Heart right ventricle (tissue), 16 donors: ENCODE data around the gene ACCSL. TPM values are rescaled to one million over a fixed set of nuclear protein-coding genes. Genes with fewer than 3 reads are reported as not detected.
A peak's percentile ranks its signal among the peaks of the same experiment; 100 is the strongest.

ENCODE experiments used
- ATAC-seq, 8 donors: fragments of 200-7000 bp; cut with Tn5 transposase; one replicate each; pipeline ENCODE4 v1.9.1; 2020; ENCODE audit warnings: mild to moderate bottlenecking in 8 of 8, moderate library complexity in 8 of 8, moderate number of reproducible peaks in 1 of 8
- DNase-seq, 2 donors: peaks; one replicate each; pipeline ENCODE4 v3.0.0-alpha.2; 2020
- H3K27ac ChIP-seq, 10 donors: fragments of 200-600 bp; sonication (generic) in 2 of 10; one replicate each; pipeline versions ENCODE4 v1.5.0 to v1.8.0; 2020 to 2022; ENCODE audit warnings: mild to moderate bottlenecking in 3 of 10
- H3K27me3 ChIP-seq, 7 donors: fragments of 200-600 bp; one replicate each; pipeline ENCODE4 v1.8.0; 2021 to 2022; ENCODE audit warnings: mild to moderate bottlenecking in 2 of 7
- H3K36me3 ChIP-seq, 9 donors: fragments of 200-600 bp; sonication (generic) in 1 of 9; one replicate each; pipeline versions ENCODE4 v1.5.0 to v1.8.0; 2020 to 2022; ENCODE audit warnings: mild to moderate bottlenecking in 2 of 9
- H3K4me1 ChIP-seq, 9 donors: fragments of 200-600 bp; sonication (generic) in 1 of 9; one replicate each; pipeline versions ENCODE4 v1.5.0 to v1.8.0; 2020 to 2022; ENCODE audit warnings: mild to moderate bottlenecking in 4 of 9
- H3K4me3 ChIP-seq, 10 donors: fragments of 200-600 bp; sonication (generic) in 2 of 10; one replicate each; pipeline versions ENCODE4 v1.5.0 to v1.8.0; 2020 to 2022; ENCODE audit warnings: mild to moderate bottlenecking in 7 of 10, moderate library complexity in 2 of 10
- H3K9me3 ChIP-seq, 11 donors: fragments of 200-600 bp in 10 of 11; sonication (generic) in 2 of 11; one replicate each; pipeline versions ENCODE4 v1.5.0 to v1.8.0; 2013 to 2022; ENCODE audit warnings: mild to moderate bottlenecking in 2 of 11, control low read depth in 1 of 11, moderate library complexity in 1 of 11
- WGBS, 2 donors: extraction: QIAGEN DNeasy Blood & Tissue Kit; methylation state at CpG; one replicate each; pipeline ENCODE4 v1.1.7; 2013; ENCODE audit warnings: inconsistent platforms in 1 of 2; 5-methylcytosine and 5-hydroxymethylcytosine counted together
- intact Hi-C, 10 donors: fragments of 100-400 bp; cut with DNase I; formaldehyde crosslinking; loops; one replicate each; pipeline versions ENCODE4 v1.11.1 to v1.14.2; 2022
- polyA plus RNA-seq, 2 donors: library from polyadenylated mRNA; stranded (reverse); fragments of 200-250 nt; gene quantifications; one replicate each; pipeline ENCODE4 v1.2.3, GENCODE V29; 2013
- total RNA-seq, 10 donors: library from RNA; stranded (reverse); fragmentation: NEBNext Ultra II Directional in 3 of 10; extraction: Animal tissue kit (Norgen Biotek cat#: 25700) in 3 of 10; gene quantifications; one replicate each; pipeline versions ENCODE4 v1.2.1 to v1.2.4, GENCODE V29; 2021 to 2023
- TF ChIP-seq, protein P1 (sequence below), 9 donors: fragments of 200-600 bp; sonication (generic) in 2 of 9; IDR thresholded peaks; one replicate each; pipeline versions ENCODE4 v1.5.0 to v1.8.0; 2021 to 2022; ENCODE audit warnings: antibody characterized with exemption in 9 of 9, mild to moderate bottlenecking in 5 of 9, moderate library complexity in 1 of 9
- donor health status: Arrhythmogenic right ventricular cardiomyopathy.
- donor health status: ischemic (EF 13 %, LVEDD 7.1; RV severe dilation, severe dysfunction).
- donor health status: healthy with polysubstance abuse.
- donor health status: DM: no; HTN: yes; CAD: no.
- donor health status: DM: no; HTN: no; CAD: no.
- donor health status: ischemic (EF 25% LVEDD 6.9; RV normal size, moderate dysfunction).
- donor health status: ischemic (EF 25% LVEDD 5.7; RV mildly dilated, moderate dysfunction).
- donor health status: healthy.
- donor health status: DM: yes; HTN: yes; CAD: no.
- donor health status: Ischemic cardiomyopathy.
- donor health status: ischemic (EF 35%, LVEDD 5.7; RV mildly dilated, moderate dysfunction).
- donor health status: nonischemic (EF 11% LVEDD 7.7; RV severe dilation, severe dysfunction).
- donor health status: DM: yes; HTN: yes; CAD: no.
- donor health status: PGD.
- donor health status: ischemic (EF 29% LVEDD 5.4; RV normal size, mild dysfunction).
- donor health status: nonischemic (EF 23%, LVEDD 6.1; RV moderate dilation, normal function).

Gene ACCSL
- total and polyA plus RNA-seq, 12 donors, result not detected

GRCh38 chr11:44028816-44029506, 18.8 kb upstream of the ACCSL start:
- Histone ChIP-seq H3K9me3 (peaks cover 0 to 26% (median 7%) of the 10 kb centered on the region in 11 donors), H3K27me3 (no peaks in the 10 kb centered on the region), H3K36me3 (no peaks in the 10 kb centered on the region), H3K4me3 (no peak overlapping the region), H3K27ac (peak overlapping the region in 5 of 10 donors; percentile 21 to 89 (median 78)), H3K4me1 (peaks cover 9 to 43% (median 36%) of the 10 kb centered on the region in 9 donors)
- 82 to 91% methylated on average over 3 of the region's 3 CpGs for WGBS, 2 donors
- DNase-seq (no peak), ATAC-seq (no peak)
- intact Hi-C loops, result no loop called here
- TF ChIP-seq, protein P1, sequence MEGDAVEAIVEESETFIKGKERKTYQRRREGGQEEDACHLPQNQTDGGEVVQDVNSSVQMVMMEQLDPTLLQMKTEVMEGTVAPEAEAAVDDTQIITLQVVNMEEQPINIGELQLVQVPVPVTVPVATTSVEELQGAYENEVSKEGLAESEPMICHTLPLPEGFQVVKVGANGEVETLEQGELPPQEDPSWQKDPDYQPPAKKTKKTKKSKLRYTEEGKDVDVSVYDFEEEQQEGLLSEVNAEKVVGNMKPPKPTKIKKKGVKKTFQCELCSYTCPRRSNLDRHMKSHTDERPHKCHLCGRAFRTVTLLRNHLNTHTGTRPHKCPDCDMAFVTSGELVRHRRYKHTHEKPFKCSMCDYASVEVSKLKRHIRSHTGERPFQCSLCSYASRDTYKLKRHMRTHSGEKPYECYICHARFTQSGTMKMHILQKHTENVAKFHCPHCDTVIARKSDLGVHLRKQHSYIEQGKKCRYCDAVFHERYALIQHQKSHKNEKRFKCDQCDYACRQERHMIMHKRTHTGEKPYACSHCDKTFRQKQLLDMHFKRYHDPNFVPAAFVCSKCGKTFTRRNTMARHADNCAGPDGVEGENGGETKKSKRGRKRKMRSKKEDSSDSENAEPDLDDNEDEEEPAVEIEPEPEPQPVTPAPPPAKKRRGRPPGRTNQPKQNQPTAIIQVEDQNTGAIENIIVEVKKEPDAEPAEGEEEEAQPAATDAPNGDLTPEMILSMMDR (IDR thresholded peaks at IDR 0.05), result no peak

- H3K27ac ChIP-seq, result peak overlapping the region in 7 of 10 donors; percentile 21 to 89 (median 79)
- H3K27me3 ChIP-seq, result no peaks in the 10 kb centered on the region
- DNase-seq (no peak), ATAC-seq (no peak)
- H3K36me3 ChIP-seq, result no peaks in the 10 kb centered on the region
- intact Hi-C loops, result no loop called here
- peaks cover 9 to 43% (median 36%) of the 10 kb centered on the region in 9 donors for H3K4me1 ChIP-seq
- no peak overlapping the region for H3K4me3 ChIP-seq
- peaks cover 0 to 26% (median 7%) of the 10 kb centered on the region in 11 donors for H3K9me3 ChIP-seq
- 91 to 100% methylated on average over 1 of the region's 1 CpG for WGBS, 2 donors
- TF ChIP-seq, protein P1 (IDR thresholded peaks at IDR 0.05), result no peak
These were observed 18.3 kb upstream of the ACCSL start for GRCh38 chr11:44029507-44029845.

GRCh38 chr11:44029977-44030911, 17.5 kb upstream of the ACCSL start:
- peaks cover 0 to 19% (median 7%) of the 10 kb centered on the region in 11 donors for H3K9me3 ChIP-seq
- 5 to 9% methylated on average over 5 of the region's 5 CpGs for WGBS, 2 donors
- intact Hi-C loops, result loop anchor here in 7 of 10 donors (2.0 to 10.0 kb wide), 5 partner anchors 41 to 87 kb away; partner anchors contain the start of gene C11orf96 (in 3 of the 7)
- ATAC-seq (peak; percentile 79 to 91 (median 85)), DNase-seq (peak; percentile 42 to 70)
- H3K36me3 ChIP-seq, result no peaks in the 10 kb centered on the region
- peak overlapping the region; percentile 49 to 89 (median 78) for H3K27ac ChIP-seq
- H3K4me1 ChIP-seq, result peaks cover 9 to 43% (median 36%) of the 10 kb centered on the region in 9 donors
- TF ChIP-seq, protein P1 (IDR thresholded peaks at IDR 0.05), result peak in 1 of 9 donors; percentile 3
- H3K4me3 ChIP-seq, result no peak overlapping the region
- H3K27me3 ChIP-seq, result no peaks in the 10 kb centered on the region

DNA sequence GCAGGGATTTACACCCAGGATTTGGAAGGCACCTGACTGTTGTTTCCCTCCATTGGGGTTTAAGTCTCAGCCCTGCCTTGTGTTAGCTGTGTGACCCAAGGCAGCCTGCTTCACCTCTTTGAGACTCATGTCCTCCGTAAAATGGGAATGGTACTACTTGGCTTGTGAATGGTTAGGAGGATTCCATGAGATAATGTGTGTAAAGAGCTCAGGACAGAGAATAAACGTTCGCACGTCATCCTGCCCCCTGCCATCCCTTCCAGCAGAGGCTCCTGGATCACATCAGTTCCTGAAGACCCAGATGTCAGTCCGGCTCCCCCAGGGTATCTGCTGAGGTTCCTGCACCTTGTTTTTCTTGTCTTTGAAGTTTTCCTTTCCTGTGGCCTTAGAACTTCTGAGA, 16.8 kb upstream of the ACCSL start:
- H3K27ac ChIP-seq, result peak overlapping the region; percentile 49 to 89 (median 78)
- 59 to 67% methylated on average over 5 of the region's 5 CpGs for WGBS, 2 donors
- H3K9me3 ChIP-seq, result peaks cover 0 to 12% (median 3%) of the 10 kb centered on the region in 11 donors
- TF ChIP-seq, protein P1 (IDR thresholded peaks at IDR 0.05), result no peak
- no peaks in the 10 kb centered on the region for H3K36me3 ChIP-seq
- peaks cover 9 to 43% (median 36%) of the 10 kb centered on the region in 9 donors for H3K4me1 ChIP-seq
- no peak for ATAC-seq
- no peak for DNase-seq
- H3K27me3 ChIP-seq, result no peaks in the 10 kb centered on the region
- intact Hi-C loops, result loop anchor here in 7 of 10 donors (2.0 to 10.0 kb wide), 5 partner anchors 42 to 88 kb away; partner anchors contain the start of gene C11orf96 (in 3 of the 7)
- H3K4me3 ChIP-seq, result no peak overlapping the region
